ENCODE results near the gene TFDP1. TPM values are rescaled to one million over a fixed set of nuclear protein-coding genes. Genes with fewer than 3 reads are reported as not detected.

The TFDP1 gene
- total RNA-seq, 1 donor from 2014 or later = 36.1 TPM

GRCh38 chr13:113653264-113654174 lies 69.0 kb downstream of the TFDP1 start:
- ATAC-seq (no peak), DNase-seq (ENCODE audit: low spot score) (peak; percentile 58)
- intact Hi-C loops (cut with DNase I) = no loop called here

GRCh38 chr13:113654175-113654560 lies 69.6 kb downstream of the TFDP1 start:
- peak; percentile 31 for DNase-seq (ENCODE audit: low spot score)

GRCh38 chr13:113654591-113655345 lies 70.2 kb downstream of the TFDP1 start:
- DNase-seq (ENCODE audit: low spot score) (peak; percentile 51), ATAC-seq (no peak)
- intact Hi-C loops (cut with DNase I) = no loop called here

More at GRCh38 chr13:113654175-113654560, 69.6 kb downstream of the TFDP1 start:
- ATAC-seq = no peak
- intact Hi-C loops (cut with DNase I) = no loop called here

- intact Hi-C loops (cut with DNase I) = no loop called here
- DNase-seq (ENCODE audit: low spot score) (peak; percentile 15), ATAC-seq (no peak)
Measured at GRCh38 chr13:113655346-113656002, 70.9 kb downstream of the TFDP1 start.

- peak; percentile 21 for ATAC-seq
- intact Hi-C loops (cut with DNase I) = no loop called here
- peak; percentile 42 for DNase-seq (ENCODE audit: low spot score)
Measured at GRCh38 chr13:113656003-113656588, 71.5 kb downstream of the TFDP1 start.

GRCh38 chr13:113656831-113657671 lies 72.5 kb downstream of the TFDP1 start:
- ATAC-seq = no peak
- intact Hi-C loops (cut with DNase I) = no loop called here
- peak; percentile 46 for DNase-seq (ENCODE audit: low spot score)

GRCh38 chr13:113657851-113658741 lies 73.5 kb downstream of the TFDP1 start, which contains the start of gene ATP4B:
TSS of gene ATP4B (minus strand) at chr13:113658198. CDS start at chr13:113658144, 54 bp downstream.
- DNase-seq (ENCODE audit: low spot score) (peak; percentile 43), ATAC-seq (no peak)
- intact Hi-C loops (cut with DNase I) = no loop called here

GRCh38 chr13:113658836-113659235 lies 74.3 kb downstream of the TFDP1 start:
- no peak for ATAC-seq
- DNase-seq (ENCODE audit: low spot score) = peak; percentile 34
- intact Hi-C loops (cut with DNase I) = no loop called here

GRCh38 chr13:113659337-113659736 lies 74.8 kb downstream of the TFDP1 start:
- DNase-seq (ENCODE audit: low spot score) = no peak
- no peak for ATAC-seq
- intact Hi-C loops (cut with DNase I) = no loop called here

GRCh38 chr13:113660066-113660465 lies 75.5 kb downstream of the TFDP1 start:
- peak; percentile 10 for DNase-seq (ENCODE audit: low spot score)
- intact Hi-C loops (cut with DNase I) = no loop called here
- no peak for ATAC-seq

GRCh38 chr13:113661509-113661908 lies 77.0 kb downstream of the TFDP1 start:
- intact Hi-C loops (cut with DNase I) = no loop called here
- no peak for DNase-seq (ENCODE audit: low spot score)
- ATAC-seq = no peak

- no peak for ATAC-seq
- intact Hi-C loops (cut with DNase I) = no loop called here
- peak; percentile 30 for DNase-seq (ENCODE audit: low spot score)
Measured at GRCh38 chr13:113663934-113664333, 79.4 kb downstream of the TFDP1 start.

- intact Hi-C loops (cut with DNase I) = no loop called here
- ATAC-seq (no peak), DNase-seq (ENCODE audit: low spot score) (peak; percentile 41)
Measured at GRCh38 chr13:113664751-113665596, 80.4 kb downstream of the TFDP1 start.

- DNase-seq (ENCODE audit: low spot score) (peak; percentile 34), ATAC-seq (no peak)
- intact Hi-C loops (cut with DNase I) = no loop called here
Measured at GRCh38 chr13:113665597-113666328, 81.2 kb downstream of the TFDP1 start.

- ATAC-seq = no peak
- intact Hi-C loops (cut with DNase I) = no loop called here
- DNase-seq (ENCODE audit: low spot score) = peak; percentile 38
Measured at GRCh38 chr13:113666329-113666670, 81.7 kb downstream of the TFDP1 start.
